ENCODE results near the gene PPP1R3E. TPM values are rescaled to one million over a fixed set of nuclear protein-coding genes. Genes with fewer than 3 reads are reported as not detected.
"Not testable (repeated sequence)": the region's sequence is repeated elsewhere in the genome, so short reads cannot be mapped to it uniquely, and the experiment has no call there.

The PPP1R3E gene
- total and polyA plus RNA-seq, 2 donors = 8.6 to 9.8 TPM

DNA sequence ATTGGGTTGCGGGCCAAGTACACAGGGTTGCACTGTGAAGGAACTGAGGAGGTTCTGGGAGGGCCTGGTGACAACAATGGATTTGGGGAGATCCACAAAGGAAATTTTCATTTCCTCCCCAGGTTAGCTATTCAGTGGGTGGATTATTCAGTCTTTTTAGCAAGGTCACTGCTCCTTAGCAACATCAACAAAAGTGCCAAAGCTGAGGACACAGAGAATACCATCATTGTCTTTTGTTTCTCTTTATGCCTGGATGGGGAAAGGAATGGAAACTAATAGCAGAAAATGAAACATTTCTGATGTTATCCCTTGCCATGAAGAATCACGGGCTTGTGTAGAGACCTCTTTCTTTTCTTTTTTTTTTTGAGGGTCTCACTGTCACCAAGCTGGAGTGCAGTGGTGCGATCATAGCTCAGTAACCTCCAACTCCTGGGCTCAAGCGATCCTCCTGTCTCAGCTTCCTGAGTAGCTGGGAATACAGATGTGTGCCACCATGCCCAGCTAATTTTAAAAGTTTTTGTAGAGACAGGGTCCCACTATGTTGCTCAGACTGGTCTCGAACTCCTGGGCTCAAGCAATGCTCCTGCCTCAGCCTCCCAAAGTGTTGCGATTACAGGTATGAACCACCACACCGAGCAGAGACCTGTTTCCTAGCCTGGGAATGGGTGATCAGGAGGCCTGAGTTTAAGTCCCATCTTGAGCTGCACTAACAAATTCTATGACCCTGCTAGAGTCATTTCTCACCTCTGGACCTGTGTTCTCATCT is 6.5 kb downstream of the PPP1R3E start:
- no peak for DNase-seq (ENCODE audit: extremely low spot score)
- 92% methylated on average over 7 of the region's 7 CpGs for WGBS
- Histone ChIP-seq H3K27ac (ENCODE audit: low read depth) (no peak overlapping the region), H3K4me1 (ENCODE audit: insufficient read depth) (no peaks in the 10 kb centered on the region), H3K4me3 (ENCODE audit: low read depth, low read length) (no peak overlapping the region), H3K36me3 (ENCODE audit: insufficient read depth) (no peaks in the 10 kb centered on the region)

DNA sequence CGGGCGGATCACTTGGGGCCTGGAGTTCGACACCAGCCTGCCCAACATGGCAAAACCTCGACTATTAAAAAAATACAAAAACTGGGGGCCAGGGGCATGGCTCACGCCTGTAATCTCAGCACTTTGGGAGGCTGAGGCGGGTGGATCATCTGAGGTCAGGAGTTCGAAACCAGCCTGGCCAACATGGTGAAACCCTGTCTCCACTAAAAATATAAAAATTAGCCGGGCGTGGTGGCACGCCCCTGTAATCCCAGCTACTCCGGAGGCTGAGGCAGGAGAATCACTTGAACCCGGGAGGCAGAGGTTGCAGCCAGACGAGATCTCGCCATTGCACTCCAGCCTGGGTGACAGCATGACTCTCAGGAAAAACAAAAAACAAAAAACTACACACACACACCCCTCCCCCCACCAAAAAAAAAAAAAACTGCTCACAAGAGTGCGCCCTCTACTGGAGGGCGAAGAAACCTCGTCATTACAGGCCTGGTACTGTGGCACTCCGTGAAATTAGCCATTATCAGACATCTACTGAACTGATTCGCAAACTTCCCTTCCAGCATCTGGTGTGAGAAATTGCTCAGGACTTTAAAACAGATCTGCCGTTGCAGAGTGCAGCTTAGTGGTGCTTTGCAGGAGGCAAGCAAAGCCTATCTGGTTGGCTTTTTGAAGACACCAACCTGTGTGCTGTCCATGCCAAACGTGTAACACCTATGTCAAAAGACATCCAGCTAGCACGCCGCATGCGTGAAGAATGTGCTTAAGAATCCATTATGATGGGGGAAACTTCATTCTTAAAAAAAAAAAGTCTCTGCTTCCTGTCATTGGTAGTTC is 7.7 kb downstream of the PPP1R3E start:
- H3K27ac ChIP-seq (ENCODE audit: low read depth) = no peak overlapping the region

DNA sequence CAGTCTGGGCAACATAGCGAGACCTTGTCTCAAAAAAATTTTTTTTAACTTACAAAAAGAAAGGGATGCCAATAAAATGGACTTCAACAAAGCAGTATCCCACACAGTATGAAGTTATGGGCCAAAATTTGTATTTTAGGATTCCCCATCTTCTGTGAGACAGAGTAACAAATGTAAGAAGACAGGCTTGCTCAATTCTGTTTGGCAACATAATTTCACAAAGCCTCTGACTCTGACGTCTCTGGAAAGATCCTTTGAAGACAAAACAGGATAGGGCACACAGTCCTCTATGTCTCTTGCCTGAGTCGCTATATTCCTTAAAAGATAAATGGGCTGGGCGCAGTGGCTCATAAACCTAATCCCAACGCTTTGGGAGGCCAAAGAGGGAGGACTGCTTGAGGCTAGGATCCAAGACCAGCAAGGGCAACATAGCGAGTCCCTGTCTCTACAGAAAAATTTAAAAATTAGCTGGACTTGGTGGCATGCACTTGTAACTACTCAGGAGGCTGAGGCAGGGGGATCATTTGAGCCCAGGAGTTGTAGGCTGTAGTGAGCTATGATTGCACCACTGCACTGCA is 15.7 kb downstream of the PPP1R3E start:
- WGBS = 42% methylated on average over 6 of the region's 6 CpGs
- H3K4me1 ChIP-seq (ENCODE audit: insufficient read depth) = no peaks in the 10 kb centered on the region
- H3K36me3 ChIP-seq (ENCODE audit: insufficient read depth) = peaks cover 2% of the 10 kb centered on the region
- peak overlapping the region; percentile 73 for H3K27ac ChIP-seq (ENCODE audit: low read depth)
- no peak for DNase-seq (ENCODE audit: extremely low spot score)
- peak overlapping the region; percentile 91 for H3K4me3 ChIP-seq (ENCODE audit: low read depth, low read length)

More for the DNA sequence above, 7.7 kb downstream of the PPP1R3E start:
- H3K36me3 ChIP-seq (ENCODE audit: insufficient read depth) = no peaks in the 10 kb centered on the region
- no peak overlapping the region for H3K4me3 ChIP-seq (ENCODE audit: low read depth, low read length)
- no peaks in the 10 kb centered on the region for H3K4me1 ChIP-seq (ENCODE audit: insufficient read depth)
- WGBS = 30% methylated on average over 24 of the region's 24 CpGs
- no peak for DNase-seq (ENCODE audit: extremely low spot score)

DNA sequence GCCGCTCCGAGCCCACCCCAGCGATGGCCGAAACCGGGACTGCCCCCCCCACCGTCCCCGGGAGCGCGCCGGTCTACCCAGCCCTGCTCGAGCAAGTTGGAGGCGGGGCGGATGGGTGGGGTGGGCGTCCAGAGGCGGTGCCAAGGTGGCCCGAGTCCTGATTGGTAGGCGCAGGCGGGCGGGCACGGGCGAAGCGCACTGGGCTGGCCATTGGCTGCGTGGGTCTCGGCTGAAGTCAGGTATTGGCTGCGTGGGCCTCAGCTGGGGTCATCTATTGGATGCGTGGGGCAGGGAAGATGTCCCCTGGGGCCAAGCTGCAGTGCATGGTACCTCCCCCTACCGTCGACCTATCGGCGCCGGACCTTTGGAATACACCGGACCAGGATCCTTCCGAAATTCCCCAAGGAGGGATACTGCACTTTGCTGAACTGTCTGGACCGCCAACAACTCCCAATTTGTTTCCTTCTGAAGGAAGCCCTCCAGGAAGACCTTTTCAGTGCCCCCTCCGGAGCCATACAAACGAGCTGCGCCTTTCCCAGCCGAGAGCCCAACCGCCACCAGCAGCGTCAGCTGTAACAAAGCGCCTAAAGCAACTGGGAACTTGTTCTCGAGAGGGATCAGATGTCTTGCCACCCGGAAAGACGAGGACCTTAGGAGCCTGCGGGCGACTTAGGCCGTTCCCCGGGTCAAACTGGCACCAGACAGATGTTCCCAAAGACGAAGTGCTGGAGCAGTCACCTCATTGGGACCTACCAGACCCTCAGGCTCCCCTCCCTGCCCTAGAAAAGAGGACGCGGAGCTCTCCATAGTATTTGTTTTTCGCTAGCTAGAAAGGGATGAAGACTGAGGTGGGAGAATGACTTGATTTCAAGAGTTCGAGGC is 16.4 kb downstream of the PPP1R3E start, which contains the start of gene HOMEZ:
Gene HOMEZ, minus strand, starts transcription at position 113 of the 882 bp plus-strand sequence. CDS start 180 bp downstream, outside the sequence.
- peaks cover 2% of the 10 kb centered on the region for H3K36me3 ChIP-seq (ENCODE audit: insufficient read depth)
- no peaks in the 10 kb centered on the region for H3K4me1 ChIP-seq (ENCODE audit: insufficient read depth)
- under 1% methylated on average over 53 of the region's 53 CpGs for WGBS
- peak within 1 kb of the TSS; percentile 97 for H3K27ac ChIP-seq (ENCODE audit: low read depth)
- peak within 1 kb of the TSS; percentile 91 for H3K4me3 ChIP-seq (ENCODE audit: low read depth, low read length)
- DNase-seq (ENCODE audit: extremely low spot score) = peak; percentile 95

DNA sequence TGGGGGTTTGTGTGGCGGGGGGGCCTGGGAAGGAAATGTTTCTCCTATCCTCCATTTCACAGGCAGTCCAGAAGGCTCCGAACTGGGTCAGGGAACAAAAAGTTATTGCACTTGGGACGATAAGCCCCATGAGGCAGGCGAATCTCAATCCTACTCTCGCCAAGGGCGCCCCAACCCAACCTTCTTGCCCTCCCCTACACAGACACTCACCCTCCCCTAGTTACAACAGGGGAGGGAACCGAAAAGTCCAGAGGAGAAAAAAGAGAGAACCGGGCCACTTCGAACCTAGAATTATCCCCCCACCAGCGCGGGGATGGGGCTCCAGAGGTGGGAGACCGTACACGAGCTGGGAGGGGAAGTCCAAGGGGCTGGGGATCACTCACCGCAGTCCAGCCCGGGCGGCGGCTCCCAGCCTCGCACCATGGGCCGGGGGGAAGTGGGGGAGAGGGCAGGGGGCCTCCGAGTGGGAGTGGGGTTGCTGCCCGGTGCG is 17.1 kb downstream of the PPP1R3E start:
- peaks cover 2% of the 10 kb centered on the region for H3K36me3 ChIP-seq (ENCODE audit: insufficient read depth)
- no peak for DNase-seq (ENCODE audit: extremely low spot score)
- H3K27ac ChIP-seq (ENCODE audit: low read depth) = peak overlapping the region; percentile 97
- under 1% methylated on average over 22 of the region's 22 CpGs for WGBS
- H3K4me1 ChIP-seq (ENCODE audit: insufficient read depth) = no peaks in the 10 kb centered on the region
- peak overlapping the region; percentile 91 for H3K4me3 ChIP-seq (ENCODE audit: low read depth, low read length)

DNA sequence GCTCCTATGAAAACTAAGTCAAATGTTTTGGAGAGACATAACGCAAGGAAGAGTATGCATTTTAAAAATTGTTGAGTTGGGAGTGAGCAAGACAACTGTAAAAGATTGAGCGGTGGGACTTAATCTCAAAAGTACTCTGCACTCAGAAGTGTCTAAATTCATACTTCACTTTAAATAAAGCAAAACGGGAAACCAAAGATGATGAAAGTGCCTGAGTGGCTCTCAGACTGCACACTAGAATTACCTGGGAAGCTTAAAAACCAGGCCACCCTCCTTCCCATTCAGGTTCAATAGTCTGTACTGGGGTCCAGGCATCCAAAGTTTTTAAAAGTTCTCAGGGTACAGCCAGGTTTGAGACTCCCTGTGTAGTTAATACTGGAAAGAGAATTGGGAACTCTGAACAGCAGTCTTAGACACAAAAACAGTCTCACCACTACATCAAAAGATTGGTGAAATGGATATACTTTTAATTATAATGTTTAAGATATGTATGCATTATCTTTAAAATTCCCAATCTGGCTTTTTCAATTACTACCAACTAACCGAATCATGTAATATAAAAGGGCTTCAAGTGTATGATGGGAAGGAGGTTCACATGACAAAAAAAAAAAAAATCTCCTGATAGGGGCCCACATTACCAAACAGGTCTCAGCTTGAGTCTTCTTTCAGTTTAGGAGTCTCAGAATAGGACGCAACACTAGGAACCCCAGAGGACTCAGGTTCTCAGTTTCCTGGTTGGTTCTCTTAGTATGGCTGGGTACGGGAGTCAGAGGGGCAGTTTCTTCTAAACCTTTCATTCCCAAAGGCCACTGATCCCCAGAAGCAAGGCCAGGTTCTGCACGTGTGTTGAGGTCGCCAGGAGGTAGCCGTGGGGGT is 17.8 kb downstream of the PPP1R3E start:
- peak overlapping the region; percentile 97 for H3K27ac ChIP-seq (ENCODE audit: low read depth)
- H3K4me1 ChIP-seq (ENCODE audit: insufficient read depth) = no peaks in the 10 kb centered on the region
- 30% methylated on average over 9 of the region's 9 CpGs for WGBS
- DNase-seq (ENCODE audit: extremely low spot score) = no peak
- H3K4me3 ChIP-seq (ENCODE audit: low read depth, low read length) = peak overlapping the region; percentile 91
- H3K36me3 ChIP-seq (ENCODE audit: insufficient read depth) = peaks cover 2% of the 10 kb centered on the region

DNA sequence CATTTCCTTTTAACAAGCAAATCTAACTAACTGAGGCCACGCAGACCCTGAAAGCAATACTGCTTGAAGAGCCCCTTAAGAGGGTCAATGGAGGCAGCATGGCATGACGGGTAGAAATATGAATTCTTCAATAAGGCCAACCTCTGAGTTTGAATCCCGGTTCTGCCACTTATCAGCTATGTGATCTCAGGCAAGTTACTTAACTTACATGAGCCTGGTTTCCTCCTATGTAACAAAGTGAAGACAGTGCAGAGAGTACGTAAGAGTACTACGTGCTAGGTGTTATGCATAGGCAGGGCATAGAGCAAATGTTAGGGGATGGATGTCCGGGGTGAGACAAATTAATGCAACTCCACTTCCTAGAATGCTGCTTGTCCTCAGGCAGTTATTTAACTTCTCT is 21.4 kb downstream of the PPP1R3E start:
- Histone ChIP-seq H3K36me3 (ENCODE audit: insufficient read depth) (peaks cover 2% of the 10 kb centered on the region), H3K27ac (ENCODE audit: low read depth) (no peak overlapping the region), H3K4me3 (ENCODE audit: low read depth, low read length) (no peak overlapping the region), H3K4me1 (ENCODE audit: insufficient read depth) (no peaks in the 10 kb centered on the region)
- WGBS = 89% methylated on average over 6 of the region's 6 CpGs
- DNase-seq (ENCODE audit: extremely low spot score) = no peak

DNA sequence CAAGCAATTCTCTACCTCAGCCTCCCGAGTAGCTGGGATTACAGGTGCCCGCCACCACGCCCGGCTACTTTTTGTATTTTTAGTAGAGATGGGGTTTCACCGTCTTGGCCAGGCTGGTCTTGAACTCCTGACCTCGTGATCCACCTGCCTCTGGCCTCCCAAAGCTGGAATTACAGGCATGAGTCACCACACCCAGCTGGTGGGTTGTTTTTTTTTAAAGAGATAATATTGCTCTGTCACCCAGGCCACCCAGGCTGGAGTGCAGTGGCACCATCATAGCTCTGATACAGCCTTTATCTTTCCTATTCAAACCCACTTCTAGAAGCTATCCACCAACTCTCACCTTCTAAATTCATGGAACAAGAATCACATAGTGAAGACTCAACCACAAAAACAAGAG is 24.7 kb downstream of the PPP1R3E start:
- DNase-seq (ENCODE audit: extremely low spot score); H3K4me1 ChIP-seq (ENCODE audit: insufficient read depth); H3K27ac ChIP-seq (ENCODE audit: low read depth); H3K4me3 ChIP-seq (ENCODE audit: low read depth, low read length); H3K36me3 ChIP-seq (ENCODE audit: insufficient read depth): not testable (repeated sequence)
- WGBS = 93% methylated on average over 6 of the region's 6 CpGs

DNA sequence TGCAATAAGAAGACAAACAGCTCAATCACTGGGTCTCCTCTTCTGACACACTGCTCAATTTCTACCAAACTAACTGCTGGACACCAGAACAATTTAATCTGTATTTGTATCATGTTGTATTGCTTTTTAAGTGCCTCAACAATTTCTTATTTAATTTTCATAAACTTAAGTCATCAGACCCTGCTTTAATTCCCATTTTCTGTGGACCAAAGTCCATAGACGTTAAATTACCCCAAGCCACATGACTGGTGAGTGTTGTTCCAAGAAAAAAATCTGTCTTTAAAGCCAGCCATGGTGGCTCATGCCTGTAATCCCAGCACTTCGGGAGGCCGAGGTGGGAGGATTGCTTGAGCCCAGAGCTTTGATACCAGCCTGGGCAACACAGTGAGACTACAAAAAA is 25.5 kb downstream of the PPP1R3E start:
- no peak overlapping the region for H3K27ac ChIP-seq (ENCODE audit: low read depth)
- no peaks in the 10 kb centered on the region for H3K36me3 ChIP-seq (ENCODE audit: insufficient read depth)
- no peak overlapping the region for H3K4me3 ChIP-seq (ENCODE audit: low read depth, low read length)
- DNase-seq (ENCODE audit: extremely low spot score) = no peak
- H3K4me1 ChIP-seq (ENCODE audit: insufficient read depth) = no peaks in the 10 kb centered on the region
- 81% methylated on average over 3 of the region's 3 CpGs for WGBS

DNA sequence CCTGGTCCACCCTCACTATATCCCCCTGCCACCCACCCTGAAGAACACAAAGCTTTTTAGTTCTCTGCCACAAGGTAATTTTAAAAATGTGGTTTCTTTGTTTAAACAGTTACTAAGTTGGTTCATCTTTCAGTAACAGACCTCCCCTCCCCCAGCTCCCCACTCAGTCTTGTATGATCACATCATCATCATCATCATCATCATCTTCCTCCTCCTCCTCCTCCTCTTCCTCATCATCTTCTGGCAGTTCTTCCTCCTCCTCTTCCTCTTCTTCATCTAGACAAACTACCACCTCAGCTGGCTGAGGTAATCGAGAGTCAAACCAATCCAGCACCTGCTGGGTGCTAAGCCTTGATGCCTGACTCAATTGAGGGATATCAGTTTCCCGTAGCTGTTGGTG is 27.2 kb downstream of the PPP1R3E start:
- Histone ChIP-seq H3K4me3 (ENCODE audit: low read depth, low read length) (no peak overlapping the region), H3K27ac (ENCODE audit: low read depth) (no peak overlapping the region), H3K36me3 (ENCODE audit: insufficient read depth) (no peaks in the 10 kb centered on the region), H3K4me1 (ENCODE audit: insufficient read depth) (no peaks in the 10 kb centered on the region)
- WGBS = 92% methylated on average over 2 of the region's 2 CpGs
- DNase-seq (ENCODE audit: extremely low spot score) = no peak

DNA sequence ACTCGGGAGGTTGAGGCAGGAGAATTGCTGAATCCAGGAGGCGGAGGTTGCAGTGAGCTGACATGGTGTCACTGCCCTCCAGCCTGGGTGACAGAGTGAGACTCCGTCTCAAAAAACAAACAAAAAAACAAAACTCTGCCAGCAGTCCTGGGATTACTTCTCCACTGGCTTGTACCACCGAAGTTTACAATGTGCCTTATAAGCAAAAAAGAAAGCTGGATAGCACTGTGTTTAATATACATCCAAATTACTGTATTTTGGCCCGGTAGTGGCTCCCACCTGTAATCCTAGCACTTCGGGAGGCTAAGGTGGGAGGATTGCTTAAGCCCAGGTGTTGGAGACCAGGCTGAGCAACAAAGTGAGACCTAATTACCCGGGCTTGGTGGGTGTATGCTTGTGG is 33.5 kb downstream of the PPP1R3E start:
- no peak overlapping the region for H3K4me3 ChIP-seq (ENCODE audit: low read depth, low read length)
- no peaks in the 10 kb centered on the region for H3K36me3 ChIP-seq (ENCODE audit: insufficient read depth)
- no peaks in the 10 kb centered on the region for H3K4me1 ChIP-seq (ENCODE audit: insufficient read depth)
- H3K27ac ChIP-seq (ENCODE audit: low read depth) = no peak overlapping the region
- WGBS = 90% methylated on average over 7 of the region's 7 CpGs
- DNase-seq (ENCODE audit: extremely low spot score) = no peak

DNA sequence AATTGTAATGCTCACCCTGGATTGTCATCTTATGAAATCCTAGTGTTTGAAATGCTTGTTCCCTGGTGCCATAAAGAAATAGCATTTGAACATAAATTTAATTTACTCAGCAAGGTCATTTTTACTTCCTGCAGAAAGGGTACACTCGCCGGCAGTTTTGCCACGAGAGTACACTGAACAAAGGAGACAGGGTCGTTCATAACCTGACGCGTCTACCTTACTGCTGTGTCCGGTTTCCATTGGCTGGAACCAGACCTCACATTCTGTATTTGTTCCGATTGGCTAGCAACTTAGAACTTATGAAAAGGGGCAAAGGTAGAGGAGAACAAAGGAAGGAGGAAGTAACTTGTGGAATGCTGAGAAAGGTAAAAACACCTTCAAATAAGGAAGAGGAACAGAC is 41.8 kb downstream of the PPP1R3E start:
- H3K4me1 ChIP-seq (ENCODE audit: insufficient read depth); DNase-seq (ENCODE audit: extremely low spot score); H3K36me3 ChIP-seq (ENCODE audit: insufficient read depth); H3K4me3 ChIP-seq (ENCODE audit: low read depth, low read length); H3K27ac ChIP-seq (ENCODE audit: low read depth): not testable (repeated sequence)
- 84% methylated on average over 8 of the region's 8 CpGs for WGBS
